ENCODE results near the gene RHBDD3. TPM values are rescaled to one million over a fixed set of nuclear protein-coding genes. Genes with fewer than 3 reads are reported as not detected.

RHBDD3 gene
- total RNA-seq, 1 experiment from 2014 or later, result 49.6 TPM

DNA sequence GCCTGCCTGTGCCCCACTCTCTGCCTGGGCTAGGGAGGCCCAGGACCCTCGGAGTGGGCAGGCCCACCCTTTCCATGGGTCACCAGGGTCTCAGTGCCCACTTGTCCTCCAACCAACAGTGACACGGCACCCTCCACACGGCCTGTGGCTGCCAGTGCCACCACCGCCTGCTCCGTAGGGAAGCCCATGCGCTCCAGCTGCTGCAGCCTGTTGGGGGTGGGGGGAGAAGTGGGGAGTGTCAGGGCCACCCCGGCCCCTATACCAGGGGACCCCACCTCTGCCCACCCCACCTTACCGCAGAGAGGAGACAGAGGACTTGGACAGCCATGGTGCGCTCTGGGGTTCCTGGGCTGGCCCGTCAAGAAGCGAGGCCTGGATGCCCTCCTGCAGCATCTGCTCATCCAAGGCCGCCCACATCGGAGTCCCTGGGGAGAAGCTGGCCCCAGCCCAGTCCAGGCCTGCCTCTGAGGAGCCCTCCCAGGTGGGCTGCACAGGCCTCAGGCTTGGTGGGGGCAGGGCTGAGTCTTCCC is 7.7 kb downstream of the RHBDD3 start:
- no peaks in the 10 kb centered on the region for H3K27me3 ChIP-seq (ENCODE audit: control insufficient read depth, insufficient read depth, low read length)
- POLR2A ChIA-PET, result no interaction called here
- intact Hi-C loops (cut with micrococcal nuclease; ENCODE audit: unreplicated experiment) (no loop called here), in situ Hi-C loops (cut with HindIII; ENCODE audit: low pct_unique_long_range_greater_than_20kb, low sequenced_read_pairs) (no loop called here)
- ATAC-seq (peak; percentile 11; the same call in 1 of the 2 replicates), DNase-seq (ENCODE audit: low read depth, low spot score) (no peak)
- TF ChIP-seq TCF7L2 (IDR thresholded peaks at IDR 0.05; ENCODE audit: low read depth, low read length) (no peak), POLR2AphosphoS5 (IDR thresholded peaks at IDR 0.05; ENCODE audit: low read depth, low read length) (no peak), SIN3A (IDR thresholded peaks at IDR 0.05; ENCODE audit: borderline replicate concordance, insufficient read depth, low read depth, low read length) (no peak)
- TF ChIP-seq, protein P1, sequence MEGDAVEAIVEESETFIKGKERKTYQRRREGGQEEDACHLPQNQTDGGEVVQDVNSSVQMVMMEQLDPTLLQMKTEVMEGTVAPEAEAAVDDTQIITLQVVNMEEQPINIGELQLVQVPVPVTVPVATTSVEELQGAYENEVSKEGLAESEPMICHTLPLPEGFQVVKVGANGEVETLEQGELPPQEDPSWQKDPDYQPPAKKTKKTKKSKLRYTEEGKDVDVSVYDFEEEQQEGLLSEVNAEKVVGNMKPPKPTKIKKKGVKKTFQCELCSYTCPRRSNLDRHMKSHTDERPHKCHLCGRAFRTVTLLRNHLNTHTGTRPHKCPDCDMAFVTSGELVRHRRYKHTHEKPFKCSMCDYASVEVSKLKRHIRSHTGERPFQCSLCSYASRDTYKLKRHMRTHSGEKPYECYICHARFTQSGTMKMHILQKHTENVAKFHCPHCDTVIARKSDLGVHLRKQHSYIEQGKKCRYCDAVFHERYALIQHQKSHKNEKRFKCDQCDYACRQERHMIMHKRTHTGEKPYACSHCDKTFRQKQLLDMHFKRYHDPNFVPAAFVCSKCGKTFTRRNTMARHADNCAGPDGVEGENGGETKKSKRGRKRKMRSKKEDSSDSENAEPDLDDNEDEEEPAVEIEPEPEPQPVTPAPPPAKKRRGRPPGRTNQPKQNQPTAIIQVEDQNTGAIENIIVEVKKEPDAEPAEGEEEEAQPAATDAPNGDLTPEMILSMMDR (IDR thresholded peaks at IDR 0.05), result no peak
- TF ChIP-seq, protein P2, sequence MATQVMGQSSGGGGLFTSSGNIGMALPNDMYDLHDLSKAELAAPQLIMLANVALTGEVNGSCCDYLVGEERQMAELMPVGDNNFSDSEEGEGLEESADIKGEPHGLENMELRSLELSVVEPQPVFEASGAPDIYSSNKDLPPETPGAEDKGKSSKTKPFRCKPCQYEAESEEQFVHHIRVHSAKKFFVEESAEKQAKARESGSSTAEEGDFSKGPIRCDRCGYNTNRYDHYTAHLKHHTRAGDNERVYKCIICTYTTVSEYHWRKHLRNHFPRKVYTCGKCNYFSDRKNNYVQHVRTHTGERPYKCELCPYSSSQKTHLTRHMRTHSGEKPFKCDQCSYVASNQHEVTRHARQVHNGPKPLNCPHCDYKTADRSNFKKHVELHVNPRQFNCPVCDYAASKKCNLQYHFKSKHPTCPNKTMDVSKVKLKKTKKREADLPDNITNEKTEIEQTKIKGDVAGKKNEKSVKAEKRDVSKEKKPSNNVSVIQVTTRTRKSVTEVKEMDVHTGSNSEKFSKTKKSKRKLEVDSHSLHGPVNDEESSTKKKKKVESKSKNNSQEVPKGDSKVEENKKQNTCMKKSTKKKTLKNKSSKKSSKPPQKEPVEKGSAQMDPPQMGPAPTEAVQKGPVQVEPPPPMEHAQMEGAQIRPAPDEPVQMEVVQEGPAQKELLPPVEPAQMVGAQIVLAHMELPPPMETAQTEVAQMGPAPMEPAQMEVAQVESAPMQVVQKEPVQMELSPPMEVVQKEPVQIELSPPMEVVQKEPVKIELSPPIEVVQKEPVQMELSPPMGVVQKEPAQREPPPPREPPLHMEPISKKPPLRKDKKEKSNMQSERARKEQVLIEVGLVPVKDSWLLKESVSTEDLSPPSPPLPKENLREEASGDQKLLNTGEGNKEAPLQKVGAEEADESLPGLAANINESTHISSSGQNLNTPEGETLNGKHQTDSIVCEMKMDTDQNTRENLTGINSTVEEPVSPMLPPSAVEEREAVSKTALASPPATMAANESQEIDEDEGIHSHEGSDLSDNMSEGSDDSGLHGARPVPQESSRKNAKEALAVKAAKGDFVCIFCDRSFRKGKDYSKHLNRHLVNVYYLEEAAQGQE (IDR thresholded peaks at IDR 0.05; ENCODE audit: insufficient read depth in 1 of 2, low read depth in 2 of 2, low read length in 1 of 2), result no peak
- no peak overlapping the region for H3K4me3 ChIP-seq (ENCODE audit: low read depth in 2 of 2, low read length in 2 of 2)
- H3K9me3 ChIP-seq (ENCODE audit: control insufficient read depth, insufficient read depth, low read depth, low read length), result no peaks in the 10 kb centered on the region
- CTCF ChIA-PET, result no interaction called here
- BruUV-seq (replicated peaks), result no TSS peak
- H3K36me3 ChIP-seq (ENCODE audit: control insufficient read depth, insufficient read depth, low read length), result no peaks in the 10 kb centered on the region
- H3K4me1 ChIP-seq (ENCODE audit: control insufficient read depth, insufficient read depth, low read length), result no peaks in the 10 kb centered on the region
- H3K27ac ChIP-seq (ENCODE audit: low read length), result no peak overlapping the region

DNA sequence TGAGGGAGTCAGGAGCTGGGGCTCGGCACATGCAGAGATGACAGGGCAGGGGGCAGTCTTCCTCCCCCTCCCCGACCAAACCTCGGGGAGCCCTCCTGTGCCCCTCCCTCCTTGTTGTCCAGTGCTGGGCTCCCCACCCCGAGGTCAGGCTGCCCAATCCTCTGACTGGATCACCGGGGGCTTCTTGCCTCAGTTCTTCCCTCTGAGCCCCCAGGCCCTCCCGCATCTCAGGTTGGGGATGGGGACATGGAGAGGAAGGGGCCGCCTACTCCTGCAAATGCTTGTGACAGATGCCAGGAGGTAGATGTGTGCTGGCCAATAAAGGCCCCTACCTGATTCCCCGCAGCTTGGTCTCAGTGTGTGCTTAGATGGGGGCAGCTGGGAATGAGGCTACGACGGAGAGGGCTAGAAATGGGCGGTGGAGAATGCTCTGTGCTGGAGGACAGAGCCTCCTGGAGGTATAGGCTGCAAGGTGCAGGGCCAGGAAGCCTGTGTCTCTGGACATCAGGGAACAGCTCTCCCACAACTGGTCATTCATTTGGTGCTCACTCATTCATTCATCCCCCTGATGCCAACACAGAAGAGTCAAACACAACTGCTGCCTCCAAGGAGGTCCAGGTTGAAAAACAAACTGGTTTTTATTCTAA is 8.4 kb downstream of the RHBDD3 start:
- Histone ChIP-seq H3K4me1 (ENCODE audit: control insufficient read depth, insufficient read depth, low read length) (no peaks in the 10 kb centered on the region), H3K27ac (ENCODE audit: low read length) (no peak overlapping the region), H3K27me3 (ENCODE audit: control insufficient read depth, insufficient read depth, low read length) (no peaks in the 10 kb centered on the region), H3K9me3 (ENCODE audit: control insufficient read depth, insufficient read depth, low read depth, low read length) (no peaks in the 10 kb centered on the region), H3K36me3 (ENCODE audit: control insufficient read depth, insufficient read depth, low read length) (no peaks in the 10 kb centered on the region), H3K4me3 (ENCODE audit: low read depth in 2 of 2, low read length in 2 of 2) (no peak overlapping the region)
- ChIA-PET CTCF (no interaction called here), POLR2A (no interaction called here)
- TF ChIP-seq POLR2AphosphoS5 (IDR thresholded peaks at IDR 0.05; ENCODE audit: low read depth, low read length) (no peak), SIN3A (IDR thresholded peaks at IDR 0.05; ENCODE audit: borderline replicate concordance, insufficient read depth, low read depth, low read length) (no peak), TCF7L2 (IDR thresholded peaks at IDR 0.05; ENCODE audit: low read depth, low read length) (no peak)
- TF ChIP-seq, protein P1 (IDR thresholded peaks at IDR 0.05), result no peak
- TF ChIP-seq, protein P2 (IDR thresholded peaks at IDR 0.05; ENCODE audit: insufficient read depth in 1 of 2, low read depth in 2 of 2, low read length in 1 of 2), result no peak
- peak; percentile 75 for ATAC-seq
- intact Hi-C loops (cut with micrococcal nuclease; ENCODE audit: unreplicated experiment), result no loop called here
- in situ Hi-C loops (cut with HindIII; ENCODE audit: low pct_unique_long_range_greater_than_20kb, low sequenced_read_pairs), result no loop called here
- BruUV-seq (replicated peaks), result no TSS peak
- no peak for DNase-seq (ENCODE audit: low read depth, low spot score)

Data from Panc1 (cell line).